Activated naive CD4-positive, alpha-beta T cell treated with anti-CD3 and anti-CD28 coated beads for 36 hours (primary cell): ENCODE data around the gene METTL2B. TPM values are rescaled to one million over a fixed set of nuclear protein-coding genes. Genes with fewer than 3 reads are reported as not detected.
"Not testable (repeated sequence)": the region's sequence is repeated elsewhere in the genome, so short reads cannot be mapped to it uniquely, and the experiment has no call there.

Experiments used
- CTCF ChIA-PET: fragments of 350-600 bp; sonication (Branson Sonifier 250); formaldehyde crosslinking; loops from one replicate; lab custom pipeline; 2021; ENCODE audit warnings: antibody characterized with exemption; lab: Charles Lee
- DNase-seq: peaks from one replicate; pipeline ENCODE4 v3.0.0-alpha.2; 2020
- H3K27ac Mint-ChIP-seq: one replicate; pipeline ENCODE4 v1.8.0; 2021; ENCODE audit warnings: mild to moderate bottlenecking, mixed read lengths
- H3K27me3 Mint-ChIP-seq: one replicate; pipeline ENCODE4 v1.8.0; 2021; ENCODE audit warnings: low read depth, mixed read lengths
- H3K36me3 Mint-ChIP-seq: one replicate; pipeline ENCODE4 v1.8.0; 2021; ENCODE audit warnings: low read depth, mixed read lengths
- H3K4me1 Mint-ChIP-seq: one replicate; pipeline ENCODE4 v1.8.0; 2021; ENCODE audit warnings: low read depth, mixed read lengths
- H3K4me3 Mint-ChIP-seq: one replicate; pipeline ENCODE4 v1.8.0; 2021; ENCODE audit warnings: mild to moderate bottlenecking, moderate library complexity, mixed read lengths
- H3K9me3 Mint-ChIP-seq: one replicate; pipeline ENCODE4 v1.8.0; 2021; ENCODE audit warnings: mixed read lengths
- intact Hi-C: fragments of 100-400 bp; cut with micrococcal nuclease; formaldehyde crosslinking; loops from one replicate; pipeline ENCODE4 v1.15.1; 2023
- total RNA-seq, 2 experiments: library from RNA; stranded (reverse); gene quantifications; one replicate each; pipeline ENCODE4 v1.2.3, GENCODE V29; 2021

The METTL2B gene
- total RNA-seq: 10 to 100 TPM; 35.9 to 36.2 TPM

GRCh38 chr7:128476402-128477335 is at the start of gene METTL2B:
Gene METTL2B, plus strand, starts transcription at chr7:128476748. Its CDS starts 18 bp downstream, at chr7:128476766.
- CTCF ChIA-PET: interaction anchor here (0.7 to 4.6 kb wide), 6 partner anchors 15 to 387 kb away, joined by 3 to 75 read pairs (median 4); no protein-coding TSS in a partner anchor

DNA sequence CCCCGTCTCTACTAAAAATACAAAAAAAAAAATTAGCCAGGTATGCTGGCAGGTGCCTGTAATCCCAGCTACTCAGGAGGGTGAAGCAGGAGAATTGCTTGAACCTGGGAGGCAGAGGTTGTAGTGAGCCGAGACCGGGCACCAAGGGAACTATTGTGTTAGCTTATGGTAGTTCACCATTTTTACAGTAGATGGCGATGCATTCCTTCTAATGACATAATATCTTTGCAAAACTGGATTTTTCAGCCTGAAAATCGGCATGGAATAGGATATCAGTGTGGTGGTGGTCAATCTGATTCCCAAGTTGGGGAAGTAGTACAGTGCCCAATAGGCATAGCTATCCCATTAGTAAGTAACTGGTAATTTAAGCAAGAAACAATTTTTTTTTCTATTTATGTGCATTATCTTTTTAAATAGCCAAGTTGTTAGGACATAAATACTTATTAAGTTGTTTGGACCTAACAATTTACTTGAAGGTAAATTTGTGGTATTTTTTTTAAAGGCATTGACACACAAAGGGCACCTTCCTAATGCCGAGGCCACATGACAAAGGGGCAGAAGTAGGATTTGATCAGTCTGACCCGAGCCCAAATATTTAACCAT is 49.2 kb upstream of the METTL2B start:
- Mint-ChIP-seq H3K4me1 (no peaks in the 10 kb centered on the region), H3K9me3 (no peaks in the 10 kb centered on the region), H3K27ac (no peak overlapping the region), H3K36me3 (no peaks in the 10 kb centered on the region), H3K27me3 (peaks cover 3% of the 10 kb centered on the region), H3K4me3 (no peak overlapping the region)
- CTCF ChIA-PET: interaction anchor here (0.7 to 9.6 kb wide), 28 partner anchors 11 to 456 kb away, joined by 3 to 251 read pairs (median 9); partner anchors contain the start of genes HILPDA, IMPDH1, METTL2B and RBM28
- DNase-seq: peak; percentile 22
- intact Hi-C loops: loop anchor here (1.0 to 5.0 kb wide), 4 partner anchors 28 to 455 kb away; partner anchors contain the start of gene HILPDA

More at GRCh38 chr7:128476402-128477335, at the start of gene METTL2B:
- Mint-ChIP-seq H3K4me1 (peaks cover 35% of the 10 kb centered on the region), H3K4me3 (peak within 1 kb of the TSS; percentile 97), H3K27ac (peak within 1 kb of the TSS; percentile 98), H3K36me3 (peaks cover 17% of the 10 kb centered on the region)
- not testable (repeated sequence) for H3K9me3 Mint-ChIP-seq, H3K27me3 Mint-ChIP-seq
- intact Hi-C loops: loop anchor here (1.0 to 5.0 kb wide), 8 partner anchors 17 to 578 kb away; partner anchors contain the start of genes CALU, HILPDA and TNPO3
- DNase-seq: peak; percentile 97

GRCh38 chr7:128430207-128430606 is 46.3 kb upstream of the METTL2B start:
- peaks cover 3% of the 10 kb centered on the region for H3K27me3 Mint-ChIP-seq
- no peaks in the 10 kb centered on the region for H3K36me3 Mint-ChIP-seq
- H3K4me3 Mint-ChIP-seq: no peak overlapping the region
- H3K27ac Mint-ChIP-seq: no peak overlapping the region
- no peak for DNase-seq
- CTCF ChIA-PET: interaction anchor here (0.5 to 9.6 kb wide), 6 partner anchors 10 to 434 kb away, joined by 3 to 251 read pairs (median 80); partner anchors contain the start of genes HILPDA and METTL2B
- H3K9me3 Mint-ChIP-seq: no peaks in the 10 kb centered on the region
- intact Hi-C loops: no loop called here
- H3K4me1 Mint-ChIP-seq: no peaks in the 10 kb centered on the region

DNA sequence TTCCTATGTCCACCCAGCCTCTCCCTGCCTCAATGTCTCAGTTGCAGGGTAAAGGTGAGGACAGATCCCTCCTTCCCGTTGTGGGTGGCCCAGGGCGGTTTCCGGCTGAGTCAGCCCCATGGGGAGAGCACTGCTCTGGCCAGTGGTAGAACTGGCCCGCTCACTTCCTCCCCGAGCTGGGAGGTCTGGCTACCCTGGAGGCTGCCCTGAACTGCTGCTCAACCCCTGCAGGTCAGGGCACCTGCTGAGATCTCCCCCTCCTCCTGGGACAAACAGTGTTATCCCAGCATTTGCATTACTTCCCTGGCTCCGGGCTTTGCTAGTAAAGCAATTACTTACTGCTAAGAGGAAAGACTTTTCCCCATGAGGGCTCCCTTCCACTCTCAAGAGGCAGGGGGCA is 45.3 kb upstream of the METTL2B start:
- Mint-ChIP-seq H3K4me1 (no peaks in the 10 kb centered on the region), H3K27ac (no peak overlapping the region), H3K4me3 (no peak overlapping the region), H3K9me3 (no peaks in the 10 kb centered on the region), H3K27me3 (peaks cover 3% of the 10 kb centered on the region), H3K36me3 (no peaks in the 10 kb centered on the region)
- DNase-seq: no peak
- intact Hi-C loops: no loop called here
- CTCF ChIA-PET: interaction anchor here (0.6 to 9.6 kb wide), 5 partner anchors 9 to 128 kb away, joined by 5 to 251 read pairs (median 86); partner anchors contain the start of genes HILPDA and METTL2B

DNA sequence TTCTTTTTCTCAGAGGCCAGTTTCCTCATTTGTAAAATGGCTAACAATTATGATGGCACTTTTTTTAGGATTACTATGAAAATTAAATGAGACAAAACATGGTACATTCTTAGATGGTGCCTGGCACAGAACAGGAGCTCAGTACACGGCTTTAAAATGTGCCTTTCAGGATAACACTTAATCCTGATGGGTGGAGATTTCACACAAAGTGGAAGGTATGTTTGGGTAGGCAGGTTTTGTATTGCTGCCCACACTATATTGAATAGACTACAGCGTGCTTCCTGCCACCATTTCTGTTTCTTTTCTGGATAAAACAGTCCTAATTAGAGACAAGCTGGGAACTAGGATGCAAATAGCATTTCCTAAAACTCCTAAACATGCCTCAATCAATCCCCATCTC is 44.8 kb upstream of the METTL2B start:
- Mint-ChIP-seq H3K27me3 (peaks cover 3% of the 10 kb centered on the region), H3K9me3 (no peaks in the 10 kb centered on the region), H3K4me3 (no peak overlapping the region), H3K27ac (no peak overlapping the region), H3K36me3 (no peaks in the 10 kb centered on the region), H3K4me1 (no peaks in the 10 kb centered on the region)
- CTCF ChIA-PET: interaction anchor here (0.6 to 9.6 kb wide), 6 partner anchors 8 to 128 kb away, joined by 4 to 251 read pairs (median 80); partner anchors contain the start of genes HILPDA and METTL2B
- intact Hi-C loops: no loop called here
- no peak for DNase-seq

- Mint-ChIP-seq H3K27ac (no peak overlapping the region), H3K27me3 (peaks cover 3% of the 10 kb centered on the region)
Measured at GRCh38 chr7:128434413-128435326, 41.9 kb upstream of the METTL2B start.

DNA sequence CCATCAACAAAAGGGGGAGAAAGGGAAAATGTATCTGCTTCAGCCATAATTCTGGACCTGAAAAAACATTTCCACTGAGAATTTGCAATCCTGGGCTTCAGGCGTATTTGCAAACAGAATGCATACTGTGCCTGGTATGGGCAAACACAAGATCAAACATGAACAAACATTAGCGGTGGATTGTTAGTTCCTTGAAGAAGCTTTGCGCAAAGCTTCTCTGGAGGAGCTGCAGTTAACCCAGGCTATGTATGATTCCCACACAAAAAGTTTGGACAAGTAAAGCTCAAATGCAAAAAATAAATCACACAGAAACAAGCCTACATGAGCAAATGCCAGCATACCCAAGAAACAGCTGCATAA is 41.2 kb upstream of the METTL2B start:
- Mint-ChIP-seq H3K9me3 (no peaks in the 10 kb centered on the region), H3K4me1 (no peaks in the 10 kb centered on the region), H3K36me3 (no peaks in the 10 kb centered on the region), H3K27ac (no peak overlapping the region), H3K27me3 (peaks cover 2% of the 10 kb centered on the region), H3K4me3 (no peak overlapping the region)
- DNase-seq: no peak
- CTCF ChIA-PET: interaction anchor here (0.8 to 13.7 kb wide), 5 partner anchors 7 to 39 kb away, joined by 3 to 138 read pairs (median 5); no protein-coding TSS in a partner anchor
- intact Hi-C loops: no loop called here

More at GRCh38 chr7:128434413-128435326, 41.9 kb upstream of the METTL2B start:
- Mint-ChIP-seq H3K4me3 (no peak overlapping the region), H3K36me3 (no peaks in the 10 kb centered on the region), H3K4me1 (no peaks in the 10 kb centered on the region), H3K9me3 (no peaks in the 10 kb centered on the region)
- intact Hi-C loops: no loop called here
- CTCF ChIA-PET: interaction anchor here (0.6 to 13.7 kb wide), 6 partner anchors 6 to 40 kb away, joined by 3 to 138 read pairs (median 6); no protein-coding TSS in a partner anchor
- no peak for DNase-seq

DNA sequence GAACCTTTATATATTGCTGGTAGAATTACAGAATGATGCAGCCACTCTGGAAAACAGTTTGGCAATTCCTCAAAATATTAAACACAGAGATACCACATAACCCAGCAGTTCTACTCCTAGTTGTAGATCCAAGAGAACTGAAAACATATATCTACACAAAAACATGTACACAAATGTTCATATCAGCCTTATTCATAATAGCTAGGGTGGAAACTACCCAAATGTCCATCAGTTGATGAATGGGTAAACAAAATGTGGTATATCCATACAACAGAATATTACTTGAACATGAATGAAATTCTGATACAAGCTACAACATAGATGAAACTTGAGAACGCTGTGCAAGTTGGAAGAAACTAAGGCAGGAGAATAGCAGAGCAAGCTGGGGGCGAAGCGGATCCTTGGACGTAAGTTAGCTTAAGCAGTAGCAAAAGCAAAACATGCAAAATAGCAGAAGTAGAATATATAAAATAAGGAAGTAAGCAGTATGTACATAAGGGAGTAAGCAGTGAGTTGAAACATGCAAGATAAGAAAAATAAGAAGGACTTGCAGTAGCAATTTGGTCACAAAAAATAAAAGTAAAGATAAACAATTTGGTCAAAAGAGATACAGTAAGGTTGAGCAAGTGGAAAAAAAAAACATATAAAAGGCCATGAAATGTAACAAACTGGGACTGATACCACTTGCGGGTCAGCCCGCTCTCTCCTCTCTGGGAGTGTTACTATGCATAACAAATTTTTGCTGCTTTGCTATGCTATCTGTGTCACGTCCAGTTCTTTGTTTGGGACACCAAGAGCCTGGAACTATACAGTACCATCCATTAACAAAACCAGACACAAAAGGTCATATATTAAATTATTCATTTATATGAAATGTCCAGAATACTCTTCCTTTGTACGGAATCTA is 38.9 kb upstream of the METTL2B start:
- Mint-ChIP-seq H3K4me3 (no peak overlapping the region), H3K9me3 (no peaks in the 10 kb centered on the region), H3K27me3 (no peaks in the 10 kb centered on the region), H3K27ac (no peak overlapping the region), H3K36me3 (no peaks in the 10 kb centered on the region), H3K4me1 (no peaks in the 10 kb centered on the region)
- no peak for DNase-seq
- CTCF ChIA-PET: interaction anchor here (0.6 to 13.7 kb wide), 8 partner anchors 9 to 93 kb away, joined by 3 to 138 read pairs (median 5); no protein-coding TSS in a partner anchor
- intact Hi-C loops: no loop called here

DNA sequence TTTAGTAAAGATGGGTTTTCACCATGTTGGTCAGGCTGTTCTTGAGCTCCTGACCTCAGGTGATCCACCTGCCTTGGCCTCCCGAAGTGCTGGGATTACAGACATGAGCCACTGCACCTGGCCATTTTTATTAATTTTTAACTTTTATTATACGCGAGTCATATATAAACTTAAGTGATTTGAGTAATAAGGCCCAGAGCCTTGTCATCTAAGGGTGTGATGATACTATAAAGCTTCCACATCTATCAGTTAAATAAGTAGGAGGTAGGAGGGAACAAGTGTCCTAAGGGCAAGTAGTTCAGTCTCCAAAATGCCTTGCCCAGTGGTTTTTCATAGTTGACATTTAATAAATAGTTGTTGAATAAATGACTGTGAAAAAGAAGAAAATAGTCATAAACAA is 34.2 kb upstream of the METTL2B start:
- Mint-ChIP-seq H3K4me3 (no peak overlapping the region), H3K36me3 (no peaks in the 10 kb centered on the region), H3K9me3 (no peaks in the 10 kb centered on the region), H3K4me1 (peaks cover 3% of the 10 kb centered on the region), H3K27ac (no peak overlapping the region), H3K27me3 (no peaks in the 10 kb centered on the region)
- DNase-seq: no peak
- intact Hi-C loops: no loop called here
- CTCF ChIA-PET: interaction anchor here (3.3 to 13.7 kb wide), 2 partner anchors 14 to 18 kb away, joined by 23 to 138 read pairs; no protein-coding TSS in a partner anchor

GRCh38 chr7:128443831-128444600 is 32.5 kb upstream of the METTL2B start:
- Mint-ChIP-seq H3K4me3 (no peak overlapping the region), H3K9me3 (no peaks in the 10 kb centered on the region), H3K36me3 (no peaks in the 10 kb centered on the region), H3K27me3 (no peaks in the 10 kb centered on the region), H3K4me1 (peaks cover 3% of the 10 kb centered on the region), H3K27ac (no peak overlapping the region)
- intact Hi-C loops: no loop called here
- no peak for DNase-seq
- CTCF ChIA-PET: interaction anchor here (0.6 to 13.7 kb wide), 7 partner anchors 9 to 440 kb away, joined by 3 to 138 read pairs (median 4); partner anchors contain the start of gene HILPDA
